ENCODE measurements around the gene PDX1. TPM values are rescaled to one million over a fixed set of nuclear protein-coding genes. Genes with fewer than 3 reads are reported as not detected.

The PDX1 gene
- total and polyA plus RNA-seq, 2 of the 13 experiments (the other 11 are each of a cell fraction or from before 2014, with no cell fraction given) = 0.07 TPM; not detected in 1

GRCh38 chr13:27960362-27961226 lies 40.8 kb downstream of the PDX1 start (continued):
- TF ChIP-seq SNAPC4 (CRISPR knock-in tag; IDR thresholded peaks at IDR 0.05) = peak; percentile 78; the same call in 1 of the 2 replicates
- no peak for TF ChIP-seq ZNF282 (IDR thresholded peaks at IDR 0.05; ENCODE audit: partially characterized antibody)
- peak; percentile 52 for TF ChIP-seq ZNF781 (CRISPR knock-in tag; IDR thresholded peaks at IDR 0.05; ENCODE audit: borderline replicate concordance, not compliant biosample characterization)
- no peak for TF ChIP-seq ZNF775 (CRISPR knock-in tag; IDR thresholded peaks at IDR 0.05; ENCODE audit: borderline replicate concordance)
- TF ChIP-seq, protein P1, sequence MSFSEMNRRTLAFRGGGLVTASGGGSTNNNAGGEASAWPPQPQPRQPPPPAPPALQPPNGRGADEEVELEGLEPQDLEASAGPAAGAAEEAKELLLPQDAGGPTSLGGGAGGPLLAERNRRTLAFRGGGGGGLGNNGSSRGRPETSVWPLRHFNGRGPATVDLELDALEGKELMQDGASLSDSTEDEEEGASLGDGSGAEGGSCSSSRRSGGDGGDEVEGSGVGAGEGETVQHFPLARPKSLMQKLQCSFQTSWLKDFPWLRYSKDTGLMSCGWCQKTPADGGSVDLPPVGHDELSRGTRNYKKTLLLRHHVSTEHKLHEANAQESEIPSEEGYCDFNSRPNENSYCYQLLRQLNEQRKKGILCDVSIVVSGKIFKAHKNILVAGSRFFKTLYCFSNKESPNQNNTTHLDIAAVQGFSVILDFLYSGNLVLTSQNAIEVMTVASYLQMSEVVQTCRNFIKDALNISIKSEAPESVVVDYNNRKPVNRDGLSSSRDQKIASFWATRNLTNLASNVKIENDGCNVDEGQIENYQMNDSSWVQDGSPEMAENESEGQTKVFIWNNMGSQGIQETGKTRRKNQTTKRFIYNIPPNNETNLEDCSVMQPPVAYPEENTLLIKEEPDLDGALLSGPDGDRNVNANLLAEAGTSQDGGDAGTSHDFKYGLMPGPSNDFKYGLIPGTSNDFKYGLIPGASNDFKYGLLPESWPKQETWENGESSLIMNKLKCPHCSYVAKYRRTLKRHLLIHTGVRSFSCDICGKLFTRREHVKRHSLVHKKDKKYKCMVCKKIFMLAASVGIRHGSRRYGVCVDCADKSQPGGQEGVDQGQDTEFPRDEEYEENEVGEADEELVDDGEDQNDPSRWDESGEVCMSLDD (CRISPR knock-in tag; IDR thresholded peaks at IDR 0.05; ENCODE audit: borderline replicate concordance) = peak; percentile 91
- TF ChIP-seq U2AF2 (IDR thresholded peaks at IDR 0.05; ENCODE audit: low read depth, low read length) = no peak
- TF ChIP-seq AGO2 (optimal IDR thresholded peaks at IDR 0.05; ENCODE audit: low read depth, low read length) = peak; percentile 48
- TF ChIP-seq, protein P2, sequence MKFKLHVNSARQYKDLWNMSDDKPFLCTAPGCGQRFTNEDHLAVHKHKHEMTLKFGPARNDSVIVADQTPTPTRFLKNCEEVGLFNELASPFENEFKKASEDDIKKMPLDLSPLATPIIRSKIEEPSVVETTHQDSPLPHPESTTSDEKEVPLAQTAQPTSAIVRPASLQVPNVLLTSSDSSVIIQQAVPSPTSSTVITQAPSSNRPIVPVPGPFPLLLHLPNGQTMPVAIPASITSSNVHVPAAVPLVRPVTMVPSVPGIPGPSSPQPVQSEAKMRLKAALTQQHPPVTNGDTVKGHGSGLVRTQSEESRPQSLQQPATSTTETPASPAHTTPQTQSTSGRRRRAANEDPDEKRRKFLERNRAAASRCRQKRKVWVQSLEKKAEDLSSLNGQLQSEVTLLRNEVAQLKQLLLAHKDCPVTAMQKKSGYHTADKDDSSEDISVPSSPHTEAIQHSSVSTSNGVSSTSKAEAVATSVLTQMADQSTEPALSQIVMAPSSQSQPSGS (CRISPR knock-in tag; IDR thresholded peaks at IDR 0.05) = peak; percentile 66
- TF ChIP-seq FOXJ3 (CRISPR knock-in tag; IDR thresholded peaks at IDR 0.05; ENCODE audit: borderline replicate concordance) = peak; percentile 81
- no peak for TF ChIP-seq PRMT3 (CRISPR knock-in tag; IDR thresholded peaks at IDR 0.05; ENCODE audit: borderline replicate concordance, low read depth)
- TF ChIP-seq GLI4 (CRISPR knock-in tag; IDR thresholded peaks at IDR 0.05; ENCODE audit: borderline replicate concordance) = no peak
- TF ChIP-seq ZSCAN20 (CRISPR knock-in tag; IDR thresholded peaks at IDR 0.05; ENCODE audit: borderline replicate concordance) = peak; percentile 65; the same call in 1 of the 2 replicates
- TF ChIP-seq TBL1XR1 (IDR thresholded peaks at IDR 0.05; ENCODE audit: borderline replicate concordance, low read length, partially characterized antibody) = peak; percentile 75
- peak; percentile 83 for TF ChIP-seq ZMYM3 (CRISPR knock-in tag; IDR thresholded peaks at IDR 0.05)
- TF ChIP-seq ZNF891 (CRISPR knock-in tag; IDR thresholded peaks at IDR 0.05) = no peak
- TF ChIP-seq SP1 (IDR thresholded peaks at IDR 0.05) = no peak
- TF ChIP-seq SP1 (CRISPR knock-in tag; IDR thresholded peaks at IDR 0.05) = peak; percentile 69
- 0 out of 2 replicates have a peak, but pooled peaks have one; percentile 34 for TF ChIP-seq AKAP8 (CRISPR knock-in tag; IDR thresholded peaks at IDR 0.05)
- peak; percentile 14 for TF ChIP-seq U2AF1 (optimal IDR thresholded peaks at IDR 0.05; ENCODE audit: low read depth, low read length)
